CD4-positive, alpha-beta T cell treated with Interleukin-4 for 4 hours (primary cell): ENCODE data around the gene ASGR1.

ENCODE experiments used
- DNase-seq: peaks from one replicate; pipeline ENCODE4 v3.0.0-alpha.2; 2020

ASGR1 gene

DNA sequence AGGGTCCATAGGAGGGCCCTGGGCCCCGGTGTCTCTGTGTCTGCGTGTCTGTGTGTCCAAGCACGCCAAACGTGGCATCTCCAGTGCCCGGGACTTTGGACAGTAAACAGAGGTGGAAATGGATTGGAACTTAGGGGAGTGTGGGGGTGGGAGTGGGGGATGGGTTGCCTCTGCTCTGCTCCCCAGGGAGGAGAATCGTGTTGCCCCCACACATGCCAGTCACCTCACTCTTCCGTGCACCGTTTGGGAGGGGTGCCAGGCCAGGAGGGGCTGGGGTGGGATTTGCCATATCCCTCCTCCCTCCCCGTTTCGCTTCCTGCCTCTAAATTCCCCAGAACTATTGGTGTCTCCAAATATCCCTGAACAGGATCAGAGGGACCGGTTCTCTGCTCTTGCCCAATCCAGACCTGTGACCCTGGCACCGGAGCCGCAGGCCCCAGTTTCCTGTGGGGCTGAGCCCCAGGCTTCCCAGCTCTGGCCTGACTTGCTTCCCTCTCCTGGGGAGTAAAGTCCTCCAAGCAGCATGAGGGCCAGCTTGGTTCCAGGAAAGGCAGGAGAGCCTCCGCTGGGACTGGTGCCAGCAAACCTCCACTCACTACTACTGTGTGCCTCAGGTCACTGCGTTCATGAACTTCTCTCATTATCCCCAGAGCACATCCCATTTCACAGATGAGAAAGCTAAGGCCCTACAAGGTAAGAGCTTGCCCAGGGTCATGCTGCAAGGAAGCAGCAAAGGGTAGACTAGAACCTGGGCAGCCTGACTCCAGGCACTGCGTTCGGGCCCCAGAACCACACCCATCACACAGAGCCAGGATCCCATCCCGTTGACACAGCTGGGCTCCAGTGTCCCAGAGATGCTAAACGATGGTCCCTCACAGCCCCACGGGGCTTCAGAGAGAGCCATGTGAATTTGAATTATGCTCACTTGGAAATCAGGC is at the start of gene ASGR1:
Gene ASGR1, minus strand, starts transcription at position 54 of the 938 bp plus-strand sequence. CDS start 807 bp downstream, outside the sequence.
- no peak for DNase-seq

GRCh38 chr17:7228920-7229319 is 49.8 kb upstream of the ASGR1 start:
- no peak for DNase-seq

DNA sequence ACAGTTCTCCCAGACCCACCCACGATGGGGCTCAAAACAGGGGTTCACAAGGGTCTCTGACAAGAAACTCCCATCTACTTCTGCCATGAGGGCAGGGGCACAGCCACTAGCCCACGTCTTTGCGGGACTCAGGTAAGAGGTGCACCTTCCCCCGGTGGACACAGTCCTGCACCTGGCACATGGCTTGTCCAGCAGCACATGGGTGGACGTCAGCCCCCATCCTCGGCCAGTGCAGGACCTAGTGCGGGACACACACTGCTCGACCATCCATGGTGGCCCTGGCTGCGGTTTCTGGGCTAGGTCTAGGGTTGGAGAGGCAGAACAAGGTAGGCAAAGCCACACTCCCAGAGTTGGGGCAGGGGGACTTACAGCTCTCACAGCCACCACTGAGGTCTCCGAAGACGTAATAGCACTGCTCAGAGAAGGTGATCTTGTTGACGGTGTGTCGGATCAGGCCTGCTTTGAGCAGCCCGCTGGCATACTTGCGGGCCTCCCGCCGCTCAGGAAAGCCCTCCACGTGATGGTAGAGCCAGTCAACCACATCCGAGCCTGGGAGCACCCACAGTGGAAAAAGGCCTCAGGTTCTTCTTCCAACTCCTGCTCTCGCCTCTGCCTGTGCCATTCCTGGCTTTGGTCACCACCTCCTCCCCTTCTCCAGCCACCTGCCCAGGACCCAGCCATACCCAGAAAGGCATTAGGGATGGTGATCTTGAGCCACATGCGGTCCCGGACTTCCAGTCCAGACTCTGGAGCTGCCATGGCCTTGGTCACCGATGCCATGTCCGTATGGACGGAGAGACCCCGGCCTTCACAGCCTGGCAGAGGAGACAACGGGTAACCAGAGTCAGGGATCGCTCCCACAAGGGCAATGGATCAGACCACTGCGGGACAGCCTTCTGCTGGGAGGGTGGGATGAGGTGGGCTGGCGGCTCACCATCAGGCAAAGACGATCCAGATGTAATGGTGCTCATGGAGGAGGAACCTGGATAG is 47.8 kb upstream of the ASGR1 start:
- no peak for DNase-seq

DNA sequence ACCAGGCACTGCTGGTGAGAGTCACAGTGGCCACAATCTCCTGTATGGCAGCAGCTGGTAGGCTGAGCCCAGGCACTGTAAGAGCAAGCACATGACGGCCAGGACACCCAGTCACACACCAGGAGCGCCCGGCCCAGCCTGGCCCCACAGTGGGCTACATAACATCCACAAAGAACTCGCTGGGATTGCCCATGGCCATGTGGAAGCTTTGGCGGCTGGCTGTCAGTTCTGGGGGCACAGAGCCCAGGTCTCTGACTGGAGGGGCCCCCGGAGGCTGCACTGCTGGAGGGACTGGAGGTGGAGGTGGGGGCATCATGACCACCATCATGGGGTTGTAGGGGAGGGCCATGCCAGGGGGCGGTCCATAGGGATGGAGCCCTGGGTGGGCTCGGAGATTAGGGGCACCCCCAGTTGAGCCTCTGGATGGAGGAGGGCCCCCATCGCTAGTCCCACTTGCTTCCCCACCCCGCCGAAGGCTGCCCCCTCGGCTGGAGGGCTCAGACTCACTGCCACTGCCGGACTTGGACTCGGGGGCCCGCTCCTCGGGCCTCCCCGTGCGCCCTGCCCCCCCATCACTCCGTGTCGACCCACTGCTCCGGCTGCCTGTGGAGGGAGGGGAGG is 46.7 kb upstream of the ASGR1 start:
- DNase-seq = no peak

DNA sequence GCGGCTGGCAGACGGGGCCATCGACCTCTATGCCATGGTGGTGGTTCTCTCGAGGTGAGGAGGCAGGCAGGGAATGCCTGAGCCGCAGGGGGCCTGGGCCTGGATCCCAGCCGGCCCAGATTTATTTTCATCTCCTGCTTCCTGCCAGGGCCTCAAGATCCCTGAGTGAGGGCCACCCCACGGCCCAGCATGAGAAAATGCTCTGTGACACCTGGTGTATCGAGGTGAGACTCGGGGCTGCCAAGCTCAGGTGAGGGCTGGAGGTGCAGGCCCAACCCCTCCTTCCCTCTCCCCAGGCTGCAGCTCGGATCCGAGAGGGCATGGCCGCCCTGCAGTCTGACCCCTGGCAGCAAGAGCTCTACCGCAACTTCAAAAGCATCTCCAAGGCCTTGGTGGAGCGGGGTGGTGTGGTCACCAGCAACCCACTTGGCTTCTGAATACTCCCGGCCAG is 45.5 kb upstream of the ASGR1 start:
- DNase-seq = no peak

DNA sequence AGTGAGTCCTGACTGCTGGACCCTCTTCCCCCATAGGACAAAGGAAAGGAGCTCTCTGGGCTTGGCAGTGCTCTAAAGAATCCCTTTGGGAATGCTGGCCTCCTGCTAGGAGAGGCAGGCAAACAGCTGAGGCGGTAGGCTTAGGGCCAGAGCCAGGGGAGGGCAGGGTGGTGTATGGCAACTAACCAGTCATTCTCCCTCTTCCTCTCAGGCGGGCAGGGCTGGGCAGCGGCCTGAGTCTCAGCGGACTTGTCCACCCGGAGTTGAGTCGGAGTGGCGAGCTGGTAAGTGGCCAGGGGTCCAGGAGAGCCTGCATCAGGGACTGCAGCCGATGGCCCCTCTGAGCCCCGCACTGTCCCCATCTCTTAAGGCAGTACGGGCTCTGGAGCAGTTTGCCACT is 44.9 kb upstream of the ASGR1 start:
- no peak for DNase-seq

GRCh38 chr17:7223375-7223774 is 44.2 kb upstream of the ASGR1 start:
- no peak for DNase-seq

DNA sequence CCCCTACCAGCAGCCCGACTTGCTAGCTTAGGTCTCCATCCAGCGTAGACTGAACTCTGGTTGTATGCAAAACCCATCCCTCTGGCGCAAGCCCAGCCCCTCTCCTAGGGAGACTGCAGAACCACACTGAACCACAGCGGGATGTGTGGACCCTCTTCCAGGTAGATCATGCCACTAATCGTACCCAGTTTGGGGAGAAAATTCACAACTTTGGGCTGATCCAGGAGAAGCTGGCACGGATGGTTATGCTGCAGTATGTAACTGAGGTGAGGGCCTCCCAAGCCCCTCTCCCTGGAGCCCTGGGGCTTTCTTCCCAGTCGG is 43.8 kb upstream of the ASGR1 start:
- no peak for DNase-seq

DNA sequence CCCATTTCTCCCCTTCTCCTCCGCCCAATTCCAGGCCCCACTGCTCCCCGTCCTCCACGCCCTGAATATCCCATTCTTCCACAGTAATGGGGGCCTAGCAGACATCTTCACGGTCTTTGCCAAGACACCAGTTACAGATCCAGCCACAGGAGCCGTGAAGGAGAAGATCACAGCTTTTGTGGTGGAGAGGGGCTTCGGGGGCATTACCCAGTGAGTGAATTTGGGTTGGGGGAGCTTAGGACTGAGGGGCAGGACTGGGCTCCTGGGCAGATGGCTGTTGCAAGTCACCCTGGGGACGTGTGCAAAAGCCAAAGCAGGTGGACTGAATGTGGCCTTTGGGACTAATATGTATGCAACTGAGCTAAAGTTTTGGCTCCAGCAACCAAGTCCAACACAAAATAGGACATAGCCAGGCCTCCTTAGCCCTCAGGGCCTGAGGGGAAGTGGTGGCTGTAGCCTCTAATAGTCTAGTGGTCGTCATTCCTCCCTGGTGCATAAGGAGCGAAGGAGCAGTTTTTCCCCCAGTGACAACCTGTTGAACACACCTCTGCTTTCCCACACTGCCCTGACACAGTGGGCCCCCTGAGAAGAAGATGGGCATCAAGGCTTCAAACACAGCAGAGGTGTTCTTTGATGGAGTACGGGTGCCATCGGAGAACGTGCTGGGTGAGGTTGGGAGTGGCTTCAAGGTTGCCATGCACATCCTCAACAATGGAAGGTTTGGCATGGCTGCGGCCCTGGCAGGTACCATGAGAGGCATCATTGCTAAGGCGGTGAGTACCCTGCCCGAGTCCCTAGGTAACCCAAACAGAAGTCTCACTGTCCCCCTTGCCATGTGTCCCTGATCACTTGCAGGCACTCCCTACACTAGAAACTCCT is 43.2 kb upstream of the ASGR1 start:
- no peak for DNase-seq

DNA sequence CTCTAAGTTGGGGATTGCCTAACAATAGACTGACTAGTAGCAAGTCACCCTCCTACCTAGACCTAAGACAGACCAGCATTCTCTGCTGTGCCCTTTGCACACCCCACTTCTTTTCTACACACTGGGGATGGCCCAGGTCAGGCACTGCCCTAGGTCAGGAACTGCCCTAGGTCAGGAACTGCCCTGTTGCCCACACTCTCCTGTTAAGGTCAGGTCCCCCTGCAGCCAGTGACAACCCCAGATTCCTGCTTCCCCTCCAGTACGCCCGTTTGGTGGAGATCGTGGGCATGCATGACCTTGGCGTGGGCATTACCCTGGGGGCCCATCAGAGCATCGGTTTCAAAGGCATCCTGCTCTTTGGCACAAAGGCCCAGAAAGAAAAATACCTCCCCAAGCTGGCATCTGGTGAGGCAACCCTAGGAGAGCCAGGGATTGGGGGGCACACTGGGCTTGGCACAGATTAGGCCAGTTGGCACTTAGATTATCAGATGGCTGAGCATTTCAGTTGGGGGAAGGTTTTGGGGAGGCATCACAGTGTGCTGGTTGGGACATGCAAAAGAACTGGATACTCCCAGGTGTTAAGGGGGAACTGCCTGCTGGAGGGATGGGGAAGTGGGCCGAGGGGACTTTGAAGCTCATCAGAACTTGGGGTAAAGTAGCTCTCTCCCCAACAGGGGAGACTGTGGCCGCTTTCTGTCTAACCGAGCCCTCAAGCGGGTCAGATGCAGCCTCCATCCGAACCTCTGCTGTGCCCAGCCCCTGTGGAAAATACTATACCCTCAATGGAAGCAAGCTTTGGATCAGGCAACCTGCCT is 42.3 kb upstream of the ASGR1 start:
- DNase-seq = no peak

GRCh38 chr17:7220593-7221277 is 41.6 kb upstream of the ASGR1 start:
- peak; percentile 54 for DNase-seq

- DNase-seq = peak; percentile 81
Observed at GRCh38 chr17:7219812-7220592, 40.8 kb upstream of the ASGR1 start, which contains the start of the genes ACADVL and DLG4. TSS of gene ACADVL (plus strand) at chr17:7219938. CDS start at chr17:7219985, 47 bp downstream. TSS of gene DLG4 (minus strand) at chr17:7219836.

DNA sequence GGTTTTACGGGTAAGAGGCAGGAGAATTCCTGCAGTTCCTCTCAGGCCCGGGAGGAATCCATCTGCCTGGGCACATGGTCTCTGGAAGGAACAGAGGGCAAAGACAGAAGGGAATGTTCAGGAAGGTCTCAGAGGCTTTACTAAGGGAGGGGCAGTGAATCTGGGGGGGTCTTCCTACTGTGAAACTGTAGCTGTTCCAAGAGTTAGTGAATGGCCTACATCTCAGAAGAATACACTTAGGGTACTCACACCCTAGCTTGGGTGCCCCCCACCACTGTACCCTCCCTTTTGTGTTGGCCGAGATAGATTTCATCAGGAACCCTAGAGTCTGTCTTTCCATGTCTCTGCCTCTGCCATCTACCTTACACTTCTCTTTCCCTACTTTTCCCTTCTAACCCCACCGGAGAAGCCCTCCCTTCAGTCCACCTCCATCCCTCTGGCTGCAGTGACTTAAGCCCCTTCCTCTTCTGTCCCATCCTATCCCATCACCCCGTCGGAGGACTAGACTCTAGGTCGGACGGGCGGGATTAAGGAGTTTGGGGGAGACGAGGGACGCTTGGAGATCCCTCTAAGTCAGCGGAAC is 40.1 kb upstream of the ASGR1 start:
- DNase-seq = no peak

DNA sequence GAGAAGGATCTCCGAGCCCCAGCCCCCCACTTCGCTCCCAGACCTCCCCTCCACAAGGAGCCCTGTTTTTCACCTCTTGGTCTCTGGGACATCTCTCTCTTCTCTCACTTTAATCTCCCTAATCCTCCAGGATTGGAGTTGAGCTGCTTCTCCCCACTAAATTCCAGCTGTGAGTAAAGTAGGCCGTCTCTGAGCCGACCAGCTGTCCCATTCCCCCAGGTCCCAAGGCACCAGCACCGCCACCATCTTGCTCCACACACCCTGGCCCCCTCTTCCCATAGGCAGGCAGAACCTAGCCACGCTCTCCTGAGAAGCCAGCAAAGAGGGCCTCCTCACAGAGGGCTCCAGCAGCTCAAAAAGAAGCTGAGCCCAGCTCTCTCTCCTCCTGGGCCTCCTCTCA is 39.6 kb upstream of the ASGR1 start:
- DNase-seq = no peak

DNA sequence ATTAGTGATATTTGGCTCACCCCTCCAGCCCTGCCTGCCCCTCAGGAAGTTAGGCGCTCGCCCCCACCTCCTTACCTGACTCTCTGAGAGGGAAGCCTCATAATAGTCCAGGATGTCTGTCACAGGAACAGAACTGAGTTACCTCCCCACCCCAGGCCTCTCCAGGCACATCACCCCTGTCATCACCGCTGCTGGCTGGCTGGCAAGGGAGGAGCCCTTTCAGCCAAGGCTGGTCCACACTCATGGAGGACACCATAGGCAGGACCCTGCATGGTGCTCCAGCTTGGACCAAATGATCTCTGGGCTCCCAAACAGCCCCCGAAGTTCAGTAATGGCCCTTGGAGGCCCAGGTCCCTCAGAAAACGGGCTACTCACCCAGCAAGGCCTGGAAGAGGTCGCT is 39.0 kb upstream of the ASGR1 start:
- no peak for DNase-seq

DNA sequence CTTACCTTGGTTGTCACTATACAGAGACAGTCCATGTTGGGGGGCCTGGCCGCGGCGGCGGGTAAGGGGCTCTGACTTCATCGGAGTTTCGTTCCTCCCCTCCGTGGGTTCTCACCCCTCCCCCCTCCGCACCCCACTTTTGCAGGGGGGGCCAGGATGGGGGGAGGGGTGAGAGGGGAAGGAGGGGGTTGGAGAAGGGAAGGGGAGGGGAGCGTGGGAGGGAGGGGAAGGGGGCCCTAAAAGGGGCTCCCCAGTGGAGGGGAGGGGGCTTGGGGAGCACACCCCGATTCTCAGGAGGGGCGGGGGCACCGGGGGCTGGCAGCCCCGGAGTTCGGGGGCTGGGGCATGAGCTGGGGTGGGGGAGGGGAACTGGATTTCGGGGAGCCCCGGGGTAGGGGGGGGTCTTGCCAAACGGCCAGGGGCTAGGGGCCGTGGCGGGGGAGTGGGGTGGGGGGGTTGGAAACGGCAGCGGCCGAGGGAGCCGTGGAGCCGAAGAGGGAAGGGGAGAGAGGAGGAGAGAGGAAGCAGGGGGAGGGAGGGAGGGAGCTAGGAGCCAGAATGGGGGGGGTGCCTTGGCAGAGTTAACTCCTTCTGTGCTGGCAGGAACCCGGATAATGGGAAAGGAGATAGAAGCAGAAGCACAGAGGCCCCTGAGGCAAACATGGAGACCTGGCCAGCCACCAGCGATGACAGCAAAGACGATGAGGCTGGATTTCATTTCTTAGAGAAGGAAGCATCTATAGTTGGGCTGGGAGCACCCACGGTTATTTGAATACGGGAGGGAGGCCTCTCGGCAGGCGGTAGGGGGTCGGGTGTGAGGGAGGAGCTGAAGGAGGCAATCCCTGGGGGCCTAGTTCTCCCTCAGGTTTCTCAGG is 38.2 kb upstream of the ASGR1 start:
- no peak for DNase-seq

DNA sequence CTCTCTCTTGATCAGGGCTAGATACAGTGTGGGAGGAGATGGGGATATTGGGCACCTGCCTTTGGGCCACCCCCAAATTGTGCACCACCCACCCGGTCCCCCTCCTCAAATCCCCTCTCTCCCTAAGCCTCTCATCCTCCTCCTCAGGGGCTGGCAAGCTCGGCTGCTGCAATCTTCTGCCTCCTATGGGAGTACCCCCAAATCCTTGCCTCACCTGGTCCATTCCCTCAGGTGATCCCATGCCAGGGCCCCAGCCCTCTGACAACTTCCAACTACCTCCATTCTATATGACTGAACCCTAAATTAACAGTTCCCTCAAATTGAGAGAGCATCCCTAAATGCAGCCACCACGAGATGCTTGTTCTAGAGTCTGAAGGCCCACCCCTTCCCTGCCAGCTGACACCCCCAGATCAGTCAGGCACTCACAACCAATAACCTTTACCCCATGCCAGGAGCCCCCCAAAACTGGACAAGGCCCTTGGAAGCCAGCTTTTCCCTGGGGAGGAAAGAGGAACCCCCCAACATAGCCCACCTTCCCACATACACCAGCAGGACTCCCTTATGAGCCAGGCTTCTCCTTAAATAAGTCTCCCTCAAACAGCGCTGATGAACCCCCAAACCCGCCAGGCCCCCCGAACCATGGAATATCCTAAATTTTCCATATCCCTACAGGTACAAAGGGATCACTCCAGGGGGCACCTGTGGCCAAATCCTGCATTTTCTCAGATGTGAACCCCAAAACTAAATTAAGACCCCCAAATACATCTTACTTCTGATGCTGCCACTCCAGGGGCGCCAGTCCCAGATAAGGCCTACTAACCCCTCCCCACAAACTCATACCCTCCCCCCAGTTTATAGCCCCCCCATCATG is 37.3 kb upstream of the ASGR1 start:
- no peak for DNase-seq
